IMR-90 (cell line): ENCODE measurements around the gene TMEM14C. TPM values are rescaled to one million over a fixed set of nuclear protein-coding genes. Genes with fewer than 3 reads are reported as not detected.

Experiments
- ATAC-seq: fragments of 200-7000 bp; cut with Tn5 transposase; 2 replicates; pipeline ENCODE4 v1.9.1; 2020; ENCODE audit warnings: low read depth, mild to moderate bottlenecking, moderate library complexity
- BruUV-seq: library from RNA; stranded (reverse); fragments of 400-500 nt; replicated peaks from 2 replicates; lab custom pipeline; 2021; lab: Mats Ljungman, UMichigan
- CTCF ChIA-PET: fragments of 300-600 bp; formaldehyde crosslinking; extraction: SDS; loops from one replicate; lab custom pipeline; 2021; ENCODE audit warnings: antibody characterized with exemption; lab: Yijun Ruan, JAX
- POLR2A ChIA-PET: fragments of 300-600 bp; sonication (Branson Sonifier 250); formaldehyde crosslinking; loops from one replicate; lab custom pipeline; 2022; ENCODE audit warnings: antibody characterized with exemption; ENCODE audit not compliant: unreplicated experiment; lab: Charles Lee
- DNase-seq: peaks from one replicate; pipeline ENCODE4 v3.0.0; 2013
- H2AFZ ChIP-seq: replicated peaks from 2 replicates; pipeline ENCODE3; 2013; ENCODE audit warnings: low read length, mild to moderate bottlenecking; ENCODE audit not compliant: poor library complexity
- H2AK5ac ChIP-seq: 2 replicates; pipeline ENCODE4 v1.6.1; 2013; ENCODE audit warnings: low read depth, low read length, inconsistent platforms
- H2AK9ac ChIP-seq: replicated peaks from 2 replicates; pipeline ENCODE3; 2013; ENCODE audit warnings: mild to moderate bottlenecking, low read depth, low read length, moderate library complexity; ENCODE audit not compliant: poor library complexity
- H2BK120ac ChIP-seq: 2 replicates; pipeline ENCODE4 v1.6.1; 2013; ENCODE audit warnings: low read depth, low read length, inconsistent platforms
- H2BK15ac ChIP-seq: 3 replicates; pipeline ENCODE4 v1.6.1; 2013; ENCODE audit warnings: low read depth, low read length, inconsistent platforms
- H2BK20ac ChIP-seq: 2 replicates; pipeline ENCODE4 v1.6.1; 2013; ENCODE audit warnings: low read depth, mild to moderate bottlenecking, inconsistent platforms, low read length, moderate library complexity
- H2BK5ac ChIP-seq: 2 replicates; pipeline ENCODE4 v1.6.1; 2013; ENCODE audit warnings: mild to moderate bottlenecking, low read depth, low read length, inconsistent platforms; ENCODE audit not compliant: poor library complexity, severe bottlenecking
- H3K14ac ChIP-seq: replicated peaks from 2 replicates; pipeline ENCODE4 v1.6.1; 2013; ENCODE audit warnings: low read depth, low read length, inconsistent platforms
- H3K18ac ChIP-seq: 2 replicates; pipeline ENCODE4 v1.6.1; 2013; ENCODE audit warnings: low read depth, low read length, control low read depth
- H3K23ac ChIP-seq: 2 replicates; pipeline ENCODE4 v1.6.1; 2013; ENCODE audit warnings: low read depth, low read length, inconsistent platforms
- H3K27ac ChIP-seq: 2 replicates; pipeline ENCODE4 v1.5.1; 2013; ENCODE audit warnings: mild to moderate bottlenecking, control low read depth, low read length; ENCODE audit not compliant: insufficient read depth
- H3K27me3 ChIP-seq: 2 replicates; pipeline ENCODE4 v1.6.1; 2013; ENCODE audit warnings: low read length; ENCODE audit not compliant: control insufficient read depth, insufficient read depth
- H3K36me3 ChIP-seq: 2 replicates; pipeline ENCODE4 v1.6.1; 2013; ENCODE audit warnings: low read length, mixed read lengths; ENCODE audit not compliant: control insufficient read depth, insufficient read depth
- H3K4ac ChIP-seq: 2 replicates; pipeline ENCODE4 v1.6.1; 2013; ENCODE audit warnings: low read depth, low read length, inconsistent platforms
- H3K4me1 ChIP-seq: 2 replicates; pipeline ENCODE4 v1.6.1; 2013; ENCODE audit warnings: low read length, mixed read lengths; ENCODE audit not compliant: control insufficient read depth, insufficient read depth
- H3K4me2 ChIP-seq: 2 replicates; pipeline ENCODE4 v1.6.1; 2013; ENCODE audit warnings: low read depth, mild to moderate bottlenecking, control low read depth, low read length, moderate library complexity
- H3K4me3 ChIP-seq: 2 replicates; pipeline ENCODE4 v1.5.1; 2013; ENCODE audit warnings: low read depth, mild to moderate bottlenecking, control low read depth, low read length, moderate library complexity; ENCODE audit not compliant: insufficient read depth
- H3K56ac ChIP-seq: 2 replicates; pipeline ENCODE4 v1.6.1; 2013; ENCODE audit warnings: low read length, inconsistent platforms; ENCODE audit not compliant: insufficient read depth; ENCODE audit errors: extremely low read depth
- H3K79me1 ChIP-seq, 2 experiments: 2 replicates each; pipeline ENCODE4 v1.6.1; 2013; ENCODE audit warnings: low read length in 2 of 2, inconsistent platforms in 1 of 2, low read depth in 1 of 2
- H3K9ac ChIP-seq: 2 replicates; pipeline ENCODE4 v1.6.1; 2013; ENCODE audit warnings: low read depth, low read length, control low read depth
- H3K9me1 ChIP-seq: 2 replicates; pipeline ENCODE4 v1.6.1; 2013; ENCODE audit warnings: low read length, inconsistent platforms; ENCODE audit not compliant: insufficient read depth
- H3K9me3 ChIP-seq: 2 replicates; pipeline ENCODE4 v1.6.1; 2013; ENCODE audit warnings: low read length; ENCODE audit not compliant: control insufficient read depth, insufficient read depth
- H4K20me1 ChIP-seq: 2 replicates; pipeline ENCODE4 v1.6.1; 2013; ENCODE audit warnings: low read length, inconsistent platforms; ENCODE audit not compliant: insufficient read depth
- H4K5ac ChIP-seq: 2 replicates; pipeline ENCODE4 v1.6.1; 2013; ENCODE audit warnings: mild to moderate bottlenecking, low read depth, low read length, control low read depth
- H4K8ac ChIP-seq, 2 experiments: 2 replicates each; pipeline ENCODE4 v1.6.1; 2013; ENCODE audit warnings: low read depth in 2 of 2, low read length in 2 of 2, control low read depth in 1 of 2, inconsistent platforms in 1 of 2
- H4K91ac ChIP-seq: 2 replicates; pipeline ENCODE4 v1.6.1; 2013; ENCODE audit warnings: low read depth, low read length, inconsistent platforms; ENCODE audit not compliant: insufficient read depth
- BHLHE40 ChIP-seq: fragments of 150-350 bp; IDR thresholded peaks from 2 replicates; pipeline ENCODE4 v1.6.1; 2016; ENCODE audit warnings: mild to moderate bottlenecking, low read depth, low read length
- MAZ ChIP-seq: IDR thresholded peaks from 2 replicates; pipeline ENCODE4 v1.6.1; 2012; ENCODE audit warnings: low read depth, mild to moderate bottlenecking, low read length, improper control_type of control experiment, moderate library complexity, borderline replicate concordance
- SMC3 ChIP-seq: fragments of 150-350 bp; IDR thresholded peaks from 2 replicates; pipeline ENCODE4 v1.6.1; 2016; ENCODE audit warnings: low read depth, mild to moderate bottlenecking, antibody characterized with exemption, low read length, moderate library complexity
- WGBS, 2 experiments: methylation state at CpG; one replicate each; pipeline versions ENCODE4 v1.1.5 to v1.1.7; 2013; ENCODE audit warnings: missing lambda C conversion rate in 2 of 2; ENCODE audit not compliant: insufficient read length in 1 of 2; ENCODE audit errors: extremely low coverage in 2 of 2; 5-methylcytosine and 5-hydroxymethylcytosine counted together
- dilution Hi-C: fragments of 300-500 bp; cut with HindIII; formaldehyde crosslinking; loops from one replicate; pipeline ENCODE4 v1.14.3; 2018; ENCODE audit warnings: low sequenced_read_pairs; ENCODE audit not compliant: unreplicated experiment
- in situ Hi-C: fragments of 300-500 bp; cut with MboI; formaldehyde crosslinking; loops from 3 replicates; pipeline ENCODE4 v1.14.3; 2019; ENCODE audit warnings: low sequenced_read_pairs, inconsistent platforms, mixed read lengths
- intact Hi-C: fragments of 100-400 bp; cut with micrococcal nuclease; formaldehyde crosslinking; loops from 2 replicates; pipeline ENCODE4 v1.10.0; 2022
- polyA plus RNA-seq, 3 experiments: library from polyadenylated mRNA; depleted of rRNA; stranded (reverse); fragments of >200 nt; gene quantifications; 2 replicates each; pipeline ENCODE4 v1.2.3, GENCODE V29; 2012; ENCODE audit warnings: low replicate concordance in 1 of 3
- total RNA-seq: library from RNA; depleted of rRNA; stranded (reverse); fragments of >200 nt; gene quantifications from 2 replicates; pipeline ENCODE4 v1.2.3, GENCODE V29; 2012

Gene TMEM14C
- total and polyA plus RNA-seq, 2 of the 4 experiments (the other 2 are of a cell fraction), result 129 to 175 TPM

- Histone ChIP-seq H3K18ac (no peak overlapping the region), H3K9ac (no peak overlapping the region), H3K14ac (no peak overlapping the region), H3K4me3 (no peak overlapping the region), H4K8ac (no peak overlapping the region), H3K4me2 (no peak overlapping the region), H3K9me1 (peaks cover 13% of the 10 kb centered on the region), H4K20me1 (peaks cover 7% of the 10 kb centered on the region; the same call in 1 of the 2 replicates), H3K56ac (no peak overlapping the region), H4K5ac (no peak overlapping the region), H3K27me3 (no peaks in the 10 kb centered on the region), H2BK5ac (no peak overlapping the region), H3K36me3 (peaks cover 37% of the 10 kb centered on the region), H2BK15ac (no peak overlapping the region), H3K23ac (no peak overlapping the region; the same call in 1 of the 2 replicates), H2AK5ac (no peak overlapping the region), H3K27ac (no peak overlapping the region), H3K4me1 (peaks cover 6% of the 10 kb centered on the region), H2AK9ac (peak overlapping the region; percentile 15), H2BK20ac (no peak overlapping the region), H2BK120ac (no peak overlapping the region), H3K9me3 (no peaks in the 10 kb centered on the region), H3K4ac (no peak overlapping the region), H3K79me1 (peaks cover 31 to 61% of the 10 kb centered on the region in 2 experiments), H2AFZ (no peak overlapping the region), H4K91ac (no peak overlapping the region)
- intact Hi-C loops, result no loop called here
- ChIA-PET POLR2A (no interaction called here), CTCF (no interaction called here)
- no peak for DNase-seq
- BruUV-seq, result no TSS peak
- dilution Hi-C loops, result no loop called here
- WGBS, 2 experiments, result no CpG with 5 or more reads among the region's 9 CpGs
- in situ Hi-C loops, result loop anchor here (25.0 kb wide), 1 partner anchor 1238 kb away; no protein-coding TSS in a partner anchor
- no peak for ATAC-seq
- TF ChIP-seq SMC3, result no peak
- TF ChIP-seq BHLHE40, result no peak
- no peak for TF ChIP-seq MAZ
Measured at GRCh38 chr6:10725716-10726115, 2.8 kb downstream of the TMEM14C start.
